Heart left ventricle (tissue), 16 donors: ENCODE data around the gene KRT20. TPM values are rescaled to one million over a fixed set of nuclear protein-coding genes. Genes with fewer than 3 reads are reported as not detected.
A peak's percentile ranks its signal among the peaks of the same experiment; 100 is the strongest.

Source experiments
- ATAC-seq, 4 donors: fragments of 200-7000 bp; cut with Tn5 transposase; one replicate each; pipeline ENCODE4 v1.9.1; 2020 to 2022; ENCODE audit warnings: moderate library complexity in 4 of 4, mild to moderate bottlenecking in 3 of 4, moderate number of reproducible peaks in 1 of 4
- DNase-seq, 5 donors: peaks; one replicate each; pipeline ENCODE4 v3.0.0-alpha.2; 2020
- H3K27ac ChIP-seq, 12 donors: fragments of 200-600 bp; sonication (generic) in 4 of 12; one replicate each; pipeline versions ENCODE4 v1.5.0 to v1.8.0; 2016 to 2022; ENCODE audit warnings: mild to moderate bottlenecking in 2 of 12
- H3K27me3 ChIP-seq, 9 donors: fragments of 200-600 bp; sonication (generic) in 2 of 9; one replicate each; pipeline versions ENCODE4 v1.5.1 to v1.8.0; 2016 to 2022; ENCODE audit warnings: mild to moderate bottlenecking in 3 of 9
- H3K36me3 ChIP-seq, 9 donors: fragments of 200-600 bp; sonication (generic) in 2 of 9; one replicate each; pipeline versions ENCODE4 v1.5.0 to v1.8.0; 2018 to 2022; ENCODE audit warnings: mild to moderate bottlenecking in 2 of 9
- H3K4me1 ChIP-seq, 12 donors: fragments of 200-600 bp; sonication (generic) in 4 of 12; one replicate each; pipeline versions ENCODE4 v1.5.0 to v1.8.0; 2016 to 2022; ENCODE audit warnings: mild to moderate bottlenecking in 3 of 12
- H3K4me3 ChIP-seq, 12 donors: fragments of 200-600 bp; sonication (generic) in 4 of 12; one replicate each; pipeline versions ENCODE4 v1.5.0 to v1.8.0; 2017 to 2022; ENCODE audit warnings: mild to moderate bottlenecking in 9 of 12, moderate library complexity in 4 of 12
- H3K9me3 ChIP-seq, 12 donors: fragments of 200-600 bp; sonication (generic) in 4 of 12; one replicate each; pipeline versions ENCODE4 v1.5.0 to v1.8.0; 2016 to 2022; ENCODE audit warnings: mild to moderate bottlenecking in 1 of 12
- POLR2A ChIP-seq, 2 donors: fragments of 450-650 bp; IDR thresholded peaks; one replicate each; pipeline ENCODE4 v1.6.1; 2017; ENCODE audit warnings: antibody characterized with exemption in 2 of 2, mild to moderate bottlenecking in 2 of 2, moderate library complexity in 2 of 2
- WGBS, 4 donors: extraction: QIAGEN DNeasy Blood & Tissue Kit in 2 of 4; methylation state at CpG; one replicate each; pipeline versions ENCODE4 v1.1.5 to v1.1.7; 2013 to 2018; 5-methylcytosine and 5-hydroxymethylcytosine counted together
- intact Hi-C, 10 donors: fragments of 100-400 bp; cut with DNase I; formaldehyde crosslinking; loops; one replicate each; pipeline versions ENCODE4 v1.11.1 to v1.14.2; 2022
- long read RNA-seq, 3 donors: library from polyadenylated mRNA; unstranded; transcript quantifications; one replicate each; pipeline ENCODE4 v2.0.0, GENCODE V29; 2020 to 2021
- polyA plus RNA-seq, 2 donors: library from polyadenylated mRNA; stranded (reverse); fragments of 200-250 nt; gene quantifications; one replicate each; pipeline ENCODE4 v1.2.3, GENCODE V29; 2013
- total RNA-seq, 9 donors: library from RNA; depleted of rRNA in 2 of 9; stranded (reverse); fragments of >200 nt in 2 of 9; fragmentation: NEBNext Ultra II Directional in 3 of 9; extraction: Animal tissue kit (Norgen Biotek cat#: 25700) in 3 of 9; gene quantifications; one replicate each; pipeline versions ENCODE4 v1.1.0 to v1.2.4, GENCODE V29; 2016 to 2023
- TF ChIP-seq, protein P1 (sequence below), 12 donors: fragments of 200-600 bp; sonication (generic) in 4 of 12; IDR thresholded peaks; one replicate each; pipeline versions ENCODE4 v1.5.0 to v1.8.0; 2018 to 2022; ENCODE audit warnings: antibody characterized with exemption in 12 of 12, mild to moderate bottlenecking in 5 of 12
- donor health status: ischemic (EF 13 %, LVEDD 7.1; RV severe dilation, severe dysfunction).
- donor health status: healthy with polysubstance abuse.
- donor health status: DM: no; HTN: yes; CAD: no.
- donor health status: DM: no; HTN: no; CAD: no.
- donor health status: ischemic (EF 25% LVEDD 6.9; RV normal size, moderate dysfunction).
- donor health status: ischemic (EF 25% LVEDD 5.7; RV mildly dilated, moderate dysfunction).
- donor health status: healthy.
- donor health status: DM: yes; HTN: yes; CAD: no.
- donor health status: ischemic (EF 35%, LVEDD 5.7; RV mildly dilated, moderate dysfunction).
- donor health status: nonischemic (EF 11% LVEDD 7.7; RV severe dilation, severe dysfunction).
- donor health status: DM: yes; HTN: yes; CAD: no.
- donor health status: PGD.
- donor health status: ischemic (EF 29% LVEDD 5.4; RV normal size, mild dysfunction).
- donor health status: nonischemic (EF 23%, LVEDD 6.1; RV moderate dilation, normal function).

The KRT20 gene, protein sequence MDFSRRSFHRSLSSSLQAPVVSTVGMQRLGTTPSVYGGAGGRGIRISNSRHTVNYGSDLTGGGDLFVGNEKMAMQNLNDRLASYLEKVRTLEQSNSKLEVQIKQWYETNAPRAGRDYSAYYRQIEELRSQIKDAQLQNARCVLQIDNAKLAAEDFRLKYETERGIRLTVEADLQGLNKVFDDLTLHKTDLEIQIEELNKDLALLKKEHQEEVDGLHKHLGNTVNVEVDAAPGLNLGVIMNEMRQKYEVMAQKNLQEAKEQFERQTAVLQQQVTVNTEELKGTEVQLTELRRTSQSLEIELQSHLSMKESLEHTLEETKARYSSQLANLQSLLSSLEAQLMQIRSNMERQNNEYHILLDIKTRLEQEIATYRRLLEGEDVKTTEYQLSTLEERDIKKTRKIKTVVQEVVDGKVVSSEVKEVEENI
- not detected for total RNA-seq
- polyA plus RNA-seq: under 1 TPM in 1 of 2 donors, not detected in 1; 0.12 TPM
- long read RNA-seq, donor 1: 0 reads
- long read RNA-seq, donor 2: 0 reads
- long read RNA-seq, donor 3: 0 reads

DNA sequence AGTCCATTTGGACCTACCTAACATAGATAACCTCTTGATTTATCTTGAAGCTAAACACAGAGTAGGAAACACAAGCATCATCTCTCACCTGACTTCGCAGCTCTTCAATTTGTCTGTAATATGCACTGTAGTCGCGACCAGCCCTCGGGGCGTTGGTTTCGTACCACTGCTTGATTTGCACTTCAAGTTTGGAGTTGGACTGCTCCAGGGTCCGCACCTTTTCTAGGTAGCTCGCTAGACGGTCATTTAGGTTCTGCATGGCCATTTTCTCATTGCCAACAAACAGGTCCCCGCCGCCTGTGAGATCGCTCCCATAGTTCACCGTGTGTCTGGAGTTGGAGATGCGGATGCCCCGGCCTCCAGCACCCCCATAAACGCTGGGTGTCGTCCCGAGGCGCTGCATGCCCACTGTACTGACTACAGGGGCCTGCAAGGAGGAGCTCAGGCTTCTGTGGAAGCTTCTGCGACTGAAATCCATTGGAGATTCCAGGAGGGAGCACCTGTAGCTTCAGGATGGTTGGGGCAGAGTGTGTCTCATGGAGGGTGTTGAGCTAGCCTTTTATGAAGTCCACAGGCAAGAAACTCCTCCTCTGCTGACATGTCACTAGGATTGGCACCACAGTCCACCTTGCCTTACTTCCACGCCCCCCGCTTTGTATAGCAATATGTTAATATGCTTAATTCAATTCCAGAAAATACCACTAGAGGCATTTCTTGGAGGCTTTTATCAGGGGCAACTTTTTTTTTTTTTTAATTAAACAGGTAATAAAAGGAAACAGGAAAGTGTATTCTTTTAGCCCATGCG, at the start of gene KRT20:
TSS of gene KRT20 (minus strand) at position 535 of the 805 bp plus-strand sequence. CDS start at position 478, 57 bp downstream.
- no peaks in the 10 kb centered on the region for H3K36me3 ChIP-seq

GRCh38 chr17:40932608-40933007, 47.6 kb upstream of the KRT20 start:
- intact Hi-C loops: no loop called here
- DNase-seq (no peak), ATAC-seq (no peak)
- TF ChIP-seq POLR2A (IDR thresholded peaks at IDR 0.05): no peak
- TF ChIP-seq, protein P1, sequence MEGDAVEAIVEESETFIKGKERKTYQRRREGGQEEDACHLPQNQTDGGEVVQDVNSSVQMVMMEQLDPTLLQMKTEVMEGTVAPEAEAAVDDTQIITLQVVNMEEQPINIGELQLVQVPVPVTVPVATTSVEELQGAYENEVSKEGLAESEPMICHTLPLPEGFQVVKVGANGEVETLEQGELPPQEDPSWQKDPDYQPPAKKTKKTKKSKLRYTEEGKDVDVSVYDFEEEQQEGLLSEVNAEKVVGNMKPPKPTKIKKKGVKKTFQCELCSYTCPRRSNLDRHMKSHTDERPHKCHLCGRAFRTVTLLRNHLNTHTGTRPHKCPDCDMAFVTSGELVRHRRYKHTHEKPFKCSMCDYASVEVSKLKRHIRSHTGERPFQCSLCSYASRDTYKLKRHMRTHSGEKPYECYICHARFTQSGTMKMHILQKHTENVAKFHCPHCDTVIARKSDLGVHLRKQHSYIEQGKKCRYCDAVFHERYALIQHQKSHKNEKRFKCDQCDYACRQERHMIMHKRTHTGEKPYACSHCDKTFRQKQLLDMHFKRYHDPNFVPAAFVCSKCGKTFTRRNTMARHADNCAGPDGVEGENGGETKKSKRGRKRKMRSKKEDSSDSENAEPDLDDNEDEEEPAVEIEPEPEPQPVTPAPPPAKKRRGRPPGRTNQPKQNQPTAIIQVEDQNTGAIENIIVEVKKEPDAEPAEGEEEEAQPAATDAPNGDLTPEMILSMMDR (IDR thresholded peaks at IDR 0.05): no peak
- Histone ChIP-seq H3K36me3 (no peaks in the 10 kb centered on the region), H3K27me3 (peaks cover 0 to 8% (median 0%) of the 10 kb centered on the region in 9 donors), H3K4me3 (no peak overlapping the region), H3K9me3 (no peaks in the 10 kb centered on the region), H3K27ac (no peak overlapping the region), H3K4me1 (no peaks in the 10 kb centered on the region)
- WGBS, 4 donors: 60 to 91% (median 76%) methylated on average over 2 of the region's 2 CpGs

More for the DNA sequence above, at the start of gene KRT20:
- Histone ChIP-seq H3K4me1 (peaks cover 0 to 5% (median 0%) of the 10 kb centered on the region in 12 donors), H3K27ac (no peak within 1 kb of the TSS), H3K4me3 (no peak within 1 kb of the TSS), H3K27me3 (peaks cover 0 to 12% (median 0%) of the 10 kb centered on the region in 9 donors), H3K9me3 (no peaks in the 10 kb centered on the region)
- TF ChIP-seq, protein P1 (IDR thresholded peaks at IDR 0.05): peak in 1 of 12 donors; percentile 14
- TF ChIP-seq POLR2A (IDR thresholded peaks at IDR 0.05): no peak
- DNase-seq: no peak
- WGBS, 4 donors: 88 to 92% (median 90%) methylated on average over 22 to 23 of the region's 23 CpGs
- no peak for ATAC-seq
- intact Hi-C loops: no loop called here

DNA sequence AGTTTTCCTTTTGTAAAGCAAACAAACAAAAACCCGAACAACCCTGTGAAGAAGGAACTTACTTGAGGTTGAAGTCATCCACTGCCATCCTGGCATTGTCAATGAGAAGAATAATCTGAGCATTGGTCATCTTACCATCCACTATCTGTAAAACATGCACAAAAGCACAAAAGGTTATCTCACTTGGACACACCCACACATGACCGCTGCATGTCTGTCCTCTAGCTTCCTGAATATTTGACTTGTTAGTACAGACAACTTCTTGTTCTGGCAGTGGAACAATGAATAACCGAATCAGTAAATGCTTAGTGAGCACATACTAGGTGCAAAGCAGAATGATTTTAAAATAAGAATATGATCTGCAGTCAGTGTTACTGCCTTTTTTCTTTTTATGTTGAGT, 46.3 kb upstream of the KRT20 start:
- no peak for TF ChIP-seq POLR2A (IDR thresholded peaks at IDR 0.05)
- TF ChIP-seq, protein P1 (IDR thresholded peaks at IDR 0.05): no peak
- peaks cover 0 to 12% (median 3%) of the 10 kb centered on the region in 9 donors for H3K27me3 ChIP-seq
- DNase-seq (no peak), ATAC-seq (no peak)
- H3K27ac ChIP-seq: no peak overlapping the region
- intact Hi-C loops: no loop called here
- WGBS, 4 donors: 52 to 70% (median 64%) methylated on average over 3 of the region's 3 CpGs
- no peak overlapping the region for H3K4me3 ChIP-seq
- H3K9me3 ChIP-seq: no peaks in the 10 kb centered on the region
- H3K36me3 ChIP-seq: no peaks in the 10 kb centered on the region
- no peaks in the 10 kb centered on the region for H3K4me1 ChIP-seq

GRCh38 chr17:40926341-40926740, 41.3 kb upstream of the KRT20 start:
- H3K9me3 ChIP-seq: no peaks in the 10 kb centered on the region
- DNase-seq: no peak
- H3K27me3 ChIP-seq: peaks cover 0 to 17% (median 0%) of the 10 kb centered on the region in 9 donors
- no peak overlapping the region for H3K27ac ChIP-seq
- no peak overlapping the region for H3K4me3 ChIP-seq
- intact Hi-C loops: no loop called here
- no peak for ATAC-seq
- H3K4me1 ChIP-seq: peaks cover 0 to 14% (median 0%) of the 10 kb centered on the region in 12 donors
- H3K36me3 ChIP-seq: no peaks in the 10 kb centered on the region
- no peak for TF ChIP-seq POLR2A (IDR thresholded peaks at IDR 0.05)
- TF ChIP-seq, protein P1 (IDR thresholded peaks at IDR 0.05): no peak
- WGBS, 4 donors: 76 to 79% (median 77%) methylated on average over 8 of the region's 8 CpGs
